LoVo (cell line): ENCODE data around the gene RXFP1.
A peak's percentile ranks its signal among the peaks of the same experiment; 100 is the strongest.

Experiments used
- DNase-seq: peaks from one replicate; pipeline ENCODE4 v3.0.0-alpha.2; 2016; ENCODE audit warnings: low spot score

The RXFP1 gene

DNA sequence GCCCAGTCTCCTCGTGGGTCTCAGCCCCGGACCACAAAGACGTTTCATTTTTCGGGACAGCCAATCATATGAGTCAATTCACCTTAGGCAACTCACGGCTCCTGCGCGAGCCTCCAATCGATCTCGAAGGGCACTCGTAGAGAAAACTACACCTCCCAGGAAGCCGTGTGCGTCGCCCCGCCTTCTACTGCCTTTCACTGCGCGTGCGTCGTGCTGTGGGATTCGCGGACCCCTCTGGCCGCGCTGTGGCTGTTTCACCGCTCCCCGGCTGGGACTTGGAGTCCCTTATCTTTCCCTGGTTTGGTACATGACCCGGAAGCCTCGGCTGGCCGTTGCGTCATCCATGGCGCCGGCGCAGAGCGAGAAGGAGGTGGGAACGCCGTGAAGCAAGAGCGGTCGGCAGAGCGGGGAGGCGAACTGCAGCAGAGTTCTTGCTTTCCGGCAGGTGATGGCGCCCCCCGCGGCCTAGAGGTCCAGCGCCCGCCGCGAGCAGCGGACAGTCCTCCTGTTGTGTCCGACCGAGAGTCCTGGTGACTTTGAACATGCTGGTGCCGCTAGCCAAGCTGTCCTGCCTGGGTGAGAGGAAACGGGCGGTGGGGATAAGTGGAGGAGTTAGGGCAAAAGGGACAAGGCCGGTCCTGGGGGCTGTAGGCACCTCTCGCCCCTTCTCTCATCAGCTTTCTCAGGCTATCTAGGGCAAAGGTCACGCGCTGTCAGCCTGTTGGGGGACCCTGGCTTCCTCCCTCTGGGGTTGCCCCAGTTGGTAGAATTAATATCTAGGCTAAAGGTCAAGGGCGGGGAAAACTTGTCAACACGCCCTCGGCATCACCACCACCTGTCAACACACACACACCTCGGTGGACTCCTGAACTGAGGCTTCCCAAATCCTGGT is 150.5 kb downstream of the RXFP1 start, which contains the start of gene ETFDH:
Gene ETFDH (plus strand): TSS at position 382 of the 892 bp plus-strand sequence. CDS start 161 bp downstream, at position 543.
- peak; percentile 97 for DNase-seq

GRCh38 chr4:158673633-158674032 is 152.0 kb downstream of the RXFP1 start:
- DNase-seq = no peak

- no peak for DNase-seq
Measured at GRCh38 chr4:158676076-158676475, 154.4 kb downstream of the RXFP1 start.

DNA sequence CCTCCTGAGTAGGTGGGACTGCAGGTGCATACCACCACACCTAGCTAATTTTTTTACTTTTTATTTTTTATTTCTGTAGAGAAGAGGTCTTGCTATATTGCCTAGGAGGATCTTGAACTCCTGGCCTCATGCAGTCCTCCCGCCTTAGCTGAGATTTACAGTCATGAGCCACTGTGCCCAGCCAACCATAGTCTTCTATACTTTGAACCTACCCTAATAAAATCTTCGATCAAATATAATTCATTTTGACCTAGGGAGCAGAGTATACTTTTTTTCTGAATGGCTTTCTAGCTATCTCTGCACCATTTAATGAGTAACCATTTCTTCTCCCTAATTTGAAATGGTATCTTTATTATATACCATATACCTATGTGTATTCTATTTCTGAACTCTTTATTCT is 157.1 kb downstream of the RXFP1 start:
- DNase-seq = no peak

- DNase-seq = no peak
Measured at GRCh38 chr4:158681629-158682028, 159.9 kb downstream of the RXFP1 start.

GRCh38 chr4:158682066-158682465 is 160.4 kb downstream of the RXFP1 start:
- no peak for DNase-seq

- DNase-seq = no peak
Measured at GRCh38 chr4:158688813-158689212, 167.1 kb downstream of the RXFP1 start.
